HFF-Myc (cell line): Measurements from ENCODE around the gene LYZL6.
"Not testable (repeated sequence)": the region's sequence is repeated elsewhere in the genome, so short reads cannot be mapped to it uniquely, and the experiment has no call there.

ENCODE experiments used
- DNase-seq: peaks from one replicate; pipeline ENCODE4 v3.0.0-alpha.2; 2011; ENCODE audit warnings: low read depth; ENCODE audit errors: extremely low read depth
- H3K4me3 ChIP-seq: replicated peaks from 2 replicates; pipeline ENCODE4 v1.5.1; 2011; ENCODE audit warnings: low read depth, mild to moderate bottlenecking, control low read depth, low read length
- CTCF ChIP-seq: IDR thresholded peaks from 2 replicates; pipeline ENCODE4 v1.5.1; 2012; ENCODE audit warnings: mild to moderate bottlenecking, low read depth, low read length, control low read depth; ENCODE audit errors: missing control alignments

LYZL6 gene

GRCh38 chr17:35953720-35954119 is 10.2 kb upstream of the LYZL6 start:
- DNase-seq: no peak
- TF ChIP-seq CTCF: no peak
- no peak overlapping the region for H3K4me3 ChIP-seq

- no peak overlapping the region for H3K4me3 ChIP-seq
- no peak for DNase-seq
- no peak for TF ChIP-seq CTCF
Measured at GRCh38 chr17:35949401-35949800, 5.9 kb upstream of the LYZL6 start.

GRCh38 chr17:35948092-35948491 is 4.6 kb upstream of the LYZL6 start:
- no peak overlapping the region for H3K4me3 ChIP-seq
- no peak for TF ChIP-seq CTCF
- DNase-seq: no peak

GRCh38 chr17:35947156-35947585 is 3.7 kb upstream of the LYZL6 start:
- H3K4me3 ChIP-seq: no peak overlapping the region
- no peak for DNase-seq
- TF ChIP-seq CTCF: peak; percentile 74

- TF ChIP-seq CTCF: no peak
- DNase-seq: no peak
- H3K4me3 ChIP-seq: no peak overlapping the region
Measured at GRCh38 chr17:35944151-35944550, 638 bp upstream of the LYZL6 start.

GRCh38 chr17:35942588-35943186 is 826 bp downstream of the LYZL6 start:
- no peak overlapping the region for H3K4me3 ChIP-seq
- DNase-seq: no peak
- no peak for TF ChIP-seq CTCF

- DNase-seq, H3K4me3 ChIP-seq: not testable (repeated sequence)
Measured at GRCh38 chr17:35938492-35938891, 5.0 kb downstream of the LYZL6 start.
